K562 (cell line): ENCODE measurements around the gene AGRN. TPM values are rescaled to one million over a fixed set of nuclear protein-coding genes. Genes with fewer than 3 reads are reported as not detected.

Experiments used
- BCL6 ChIP-seq: fragments of 250-450 bp; sonication (Bioruptor Pico); IDR thresholded peaks from 2 replicates; pipeline ENCODE4 v1.4.0; 2020
- CREB1 ChIP-seq, 2 experiments: sonication (generic) in 1 of 2; formaldehyde crosslinking in 1 of 2; IDR thresholded peaks; 2 replicates each; pipeline versions ENCODE4 v1.6.1 to v1.8.0; 2012 to 2022; ENCODE audit warnings: inconsistent platforms in 1 of 2, mild to moderate bottlenecking in 1 of 2, missing genetic modification reagents in 1 of 2, moderate library complexity in 1 of 2
- DMBX1 ChIP-seq: fragments of 250-450 bp; sonication (Bioruptor Pico); IDR thresholded peaks from 2 replicates; pipeline ENCODE4 v1.8.0; 2022; ENCODE audit warnings: inconsistent platforms, mild to moderate bottlenecking, moderate library complexity, borderline replicate concordance
- ELK1 ChIP-seq: sonication (generic); formaldehyde crosslinking; IDR thresholded peaks from 2 replicates; pipeline ENCODE4 v1.8.1; 2022; ENCODE audit warnings: missing genetic modification reagents
- FOXP4 ChIP-seq: sonication (generic); formaldehyde crosslinking; IDR thresholded peaks from 2 replicates; pipeline ENCODE4 v1.8.0; 2022; ENCODE audit warnings: mild to moderate bottlenecking, missing genetic modification reagents, borderline replicate concordance
- HIVEP1 ChIP-seq: fragments of 250-450 bp; sonication (Bioruptor Pico); IDR thresholded peaks from 2 replicates; pipeline ENCODE4 v1.4.0; 2020; ENCODE audit warnings: mild to moderate bottlenecking
- KLF1 ChIP-seq: fragments of 450-650 bp; IDR thresholded peaks from 2 replicates; pipeline ENCODE4 v1.6.1; 2016; ENCODE audit warnings: missing genetic modification characterization, missing compliant biosample characterization
- NR0B1 ChIP-seq: fragments of 450-650 bp; IDR thresholded peaks from one replicate; pipeline ENCODE4 v1.6.1; 2018; ENCODE audit warnings: mild to moderate bottlenecking, moderate library complexity; ENCODE audit not compliant: partially characterized antibody
- NR2C1 ChIP-seq, 2 experiments: fragments of 450-650 bp; IDR thresholded peaks; 2 replicates each; pipeline ENCODE4 v1.6.1; 2017; ENCODE audit warnings: mild to moderate bottlenecking in 2 of 2, antibody characterized with exemption in 1 of 2, inconsistent platforms in 1 of 2, missing compliant biosample characterization in 1 of 2, missing genetic modification characterization in 1 of 2
- REST ChIP-seq, 2 experiments: fragments of 450-650 bp; formaldehyde crosslinking in 1 of 2; IDR thresholded peaks; 2 replicates each; pipeline versions ENCODE4 v1.4.0 to v1.6.1; 2014 to 2020; ENCODE audit warnings: mild to moderate bottlenecking in 2 of 2, borderline replicate concordance in 1 of 2, low read depth in 1 of 2
- ZNF239 ChIP-seq: fragments of 250-450 bp; sonication (Bioruptor Pico); IDR thresholded peaks from 2 replicates; pipeline ENCODE4 v1.4.0; 2020; ENCODE audit warnings: mild to moderate bottlenecking
- ZNF311 ChIP-seq: fragments of 250-450 bp; sonication (Bioruptor Pico); IDR thresholded peaks from 2 replicates; pipeline ENCODE4 v1.4.0; 2020; ENCODE audit warnings: mild to moderate bottlenecking, moderate library complexity
- ZNF695 ChIP-seq: fragments of 450-650 bp; formaldehyde crosslinking; IDR thresholded peaks from 2 replicates; pipeline ENCODE4 v1.4.0; 2020; ENCODE audit warnings: mild to moderate bottlenecking, moderate library complexity
- polyA plus RNA-seq, 8 experiments: library from polyadenylated mRNA; depleted of rRNA in 4 of 8; stranded (reverse) in 5 of 8; unstranded in 3 of 8; fragments of >200 nt; fragmentation: Nextera tagmentation in 2 of 8; fragmentation: Illumina TruSeq in 1 of 8; extraction: Ambion mirVana in 2 of 8; extraction: Trizol in 1 of 8; gene quantifications; 2 replicates each; pipeline versions ENCODE4 v1.2.1 to v1.2.3, GENCODE V29; 2011 to 2014; ENCODE audit warnings: inconsistent platforms in 1 of 8, missing spikeins in 1 of 8
- total RNA-seq, 7 experiments: library from RNA; depleted of rRNA in 6 of 7; stranded (reverse); fragments of >200 nt in 6 of 7; fragmentation: Illumina TruSeq in 2 of 7; extraction: Trizol in 2 of 7; gene quantifications; 2 replicates each; pipeline versions ENCODE4 v1.2.1 to v1.2.3, GENCODE V29; 2011 to 2021; ENCODE audit warnings: low replicate concordance in 1 of 7

The AGRN gene
- total and polyA plus RNA-seq, 9 of the 15 experiments (the other 6 are each of a cell fraction or from before 2014, with no cell fraction given): 0.04 to 111 (median 18.1) TPM

- no peak for TF ChIP-seq REST (IDR thresholded peaks at IDR 0.05; ENCODE audit: borderline replicate concordance)
- TF ChIP-seq REST (CRISPR knock-in tag; IDR thresholded peaks at IDR 0.05; ENCODE audit: low read depth): no peak
- no peak for TF ChIP-seq ZNF239 (CRISPR knock-in tag)
- TF ChIP-seq DMBX1: peak; percentile 29; the same call in 1 of the 2 replicates
- no peak for TF ChIP-seq ZNF695
- peak; percentile 62 for TF ChIP-seq CREB1 (IDR thresholded peaks at IDR 0.05)
- peak; percentile 82 for TF ChIP-seq CREB1 (CRISPR knock-in tag; IDR thresholded peaks at IDR 0.05)
- no peak for TF ChIP-seq BCL6 (CRISPR knock-in tag)
- TF ChIP-seq NR0B1: no peak
- no peak for TF ChIP-seq HIVEP1 (CRISPR knock-in tag)
- TF ChIP-seq ZNF311 (CRISPR knock-in tag): no peak
- no peak for TF ChIP-seq ELK1
- TF ChIP-seq NR2C1 (IDR thresholded peaks at IDR 0.05): no peak
- TF ChIP-seq NR2C1 (tag; IDR thresholded peaks at IDR 0.05): no peak
- TF ChIP-seq FOXP4: no peak; the same call in 1 of the 2 replicates
- TF ChIP-seq KLF1 (tag): no peak
These were observed 6.6 kb upstream of the AGRN start, which contains the start of gene ISG15 (continued) for GRCh38 chr1:1013105-1013921.
